Femur (tissue), 1 donor: Measurements from ENCODE around the gene NRG2.

Source experiments
- DNase-seq: peaks from one replicate; pipeline ENCODE4 v3.0.0-alpha.2; 2017

The NRG2 gene

GRCh38 chr5:140042643-140043507, at the start of gene NRG2:
Gene NRG2, minus strand, starts transcription at chr5:140043299.
- peak; percentile 75 for DNase-seq

DNA sequence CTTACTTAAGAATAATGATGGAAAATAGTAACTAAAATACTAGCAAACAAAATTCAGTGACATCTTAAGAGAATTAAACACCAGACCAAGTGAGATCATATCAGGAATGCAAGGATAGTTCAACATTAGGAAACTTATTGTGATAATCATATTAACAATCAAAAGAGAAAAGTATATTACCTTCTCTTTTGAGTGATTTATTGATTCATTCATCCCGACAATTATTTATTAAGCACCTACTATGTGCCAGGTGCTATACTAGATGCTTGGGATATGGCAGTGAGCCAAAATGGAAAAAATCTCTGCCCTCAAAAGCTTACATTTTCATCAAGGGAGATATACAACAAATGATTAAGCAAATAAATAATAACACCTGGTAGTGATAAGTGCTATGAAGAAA, 47.2 kb upstream of the NRG2 start:
- no peak for DNase-seq

- DNase-seq = peak; percentile 16
These were observed 41.4 kb upstream of the NRG2 start for GRCh38 chr5:140084541-140084940.

- no peak for DNase-seq
These were observed 40.6 kb upstream of the NRG2 start for GRCh38 chr5:140083650-140084049.

DNA sequence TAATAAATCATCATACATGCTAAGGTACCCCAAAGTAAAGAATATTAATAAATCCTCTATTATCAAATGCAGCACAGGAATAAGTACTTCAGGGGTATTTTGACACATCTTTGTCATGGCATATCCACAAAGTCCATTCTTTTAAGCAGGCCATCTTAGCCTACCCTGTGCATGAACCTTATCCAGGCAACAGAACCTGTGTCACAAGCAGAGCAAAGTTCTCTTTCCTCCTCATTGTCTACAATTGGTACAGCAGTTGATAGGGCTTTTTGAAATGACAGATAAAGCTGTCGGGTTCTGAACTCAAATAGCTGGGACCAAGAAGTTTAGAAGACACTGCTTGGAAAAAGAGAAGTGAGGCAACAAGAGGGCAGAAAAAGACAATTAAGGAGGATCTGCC, 40.0 kb upstream of the NRG2 start:
- no peak for DNase-seq

GRCh38 chr5:140076788-140077187, 33.7 kb upstream of the NRG2 start:
- DNase-seq = no peak

- DNase-seq = no peak
These were observed 33.0 kb upstream of the NRG2 start for GRCh38 chr5:140076142-140076541.

- no peak for DNase-seq
These were observed 32.3 kb upstream of the NRG2 start for GRCh38 chr5:140075371-140075770.

- DNase-seq = no peak
These were observed 30.2 kb upstream of the NRG2 start for GRCh38 chr5:140073296-140073695.

GRCh38 chr5:140072812-140073211, 29.7 kb upstream of the NRG2 start:
- DNase-seq = no peak

- no peak for DNase-seq
These were observed 17.7 kb upstream of the NRG2 start for GRCh38 chr5:140060816-140061215.

DNA sequence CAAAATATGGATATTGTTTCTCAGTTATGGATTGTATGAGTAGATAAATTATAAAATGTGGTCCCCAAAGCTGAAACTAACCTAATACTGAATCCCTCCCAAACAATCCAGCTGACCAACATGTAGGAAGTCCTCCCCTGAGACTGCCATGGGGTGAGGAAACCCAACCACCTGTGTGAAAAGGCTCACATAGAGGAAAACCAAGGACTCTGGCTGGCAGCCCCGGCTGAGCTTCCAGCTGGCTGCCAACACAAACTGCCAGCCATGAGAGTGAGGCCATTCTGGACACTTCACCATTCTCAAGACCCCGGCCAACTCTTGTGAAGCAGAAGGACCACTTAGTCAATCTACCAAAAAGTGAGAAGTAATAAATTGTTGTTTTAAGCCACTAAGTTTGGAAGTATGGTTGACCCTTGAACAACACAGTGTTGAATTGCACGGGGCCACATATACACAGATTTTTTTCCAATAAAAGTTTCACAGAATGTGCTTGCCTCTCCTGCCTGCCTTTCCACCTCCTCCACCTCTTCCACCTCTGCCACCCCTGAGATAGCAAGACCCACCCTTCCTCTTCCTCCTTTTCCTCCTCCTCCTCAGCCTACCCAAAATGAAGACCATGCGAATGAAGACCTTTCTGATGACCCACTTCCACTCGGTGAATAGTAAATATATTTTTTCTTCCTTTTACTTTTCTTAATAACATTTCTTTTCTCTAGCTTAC, 15.3 kb upstream of the NRG2 start:
- DNase-seq = no peak

DNA sequence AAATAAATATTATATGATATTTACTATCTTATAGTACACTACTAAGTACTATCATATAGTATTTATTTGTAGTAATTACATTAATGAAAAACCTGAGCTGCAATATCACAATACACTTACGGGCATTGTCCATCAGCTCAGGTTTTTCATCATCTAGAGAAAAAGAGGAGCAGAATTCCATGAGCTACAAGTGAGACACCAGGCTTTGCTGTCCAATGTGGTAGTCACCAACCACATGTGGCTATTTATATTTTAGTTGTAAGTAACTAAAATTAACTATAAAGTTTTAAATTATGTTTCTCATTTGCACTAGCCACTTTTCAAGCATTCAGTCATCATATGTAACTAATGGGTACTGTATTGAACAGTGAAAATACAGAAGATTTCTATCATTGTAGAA, 13.8 kb upstream of the NRG2 start:
- DNase-seq = no peak

GRCh38 chr5:140055152-140055551, 12.1 kb upstream of the NRG2 start:
- no peak for DNase-seq

GRCh38 chr5:140054086-140054689, 11.1 kb upstream of the NRG2 start:
- DNase-seq = no peak

DNA sequence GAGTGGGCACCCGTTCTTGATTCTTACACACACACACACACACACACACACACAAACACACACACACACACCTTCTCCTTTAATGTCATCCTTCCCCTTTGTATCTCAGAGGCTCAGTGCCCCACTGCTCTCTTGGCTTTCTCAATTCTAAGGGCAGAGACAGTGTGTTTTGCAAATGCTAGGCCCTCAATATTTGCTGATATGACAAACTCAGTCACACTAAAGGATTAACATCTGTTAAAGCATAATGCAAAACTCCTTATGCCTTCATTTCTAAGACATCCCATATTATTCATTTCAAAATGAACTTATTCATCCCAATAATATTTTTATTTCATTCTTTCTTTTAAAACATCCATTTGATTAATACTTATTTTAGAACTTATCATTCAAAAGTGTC, 8.9 kb upstream of the NRG2 start:
- DNase-seq = no peak

DNA sequence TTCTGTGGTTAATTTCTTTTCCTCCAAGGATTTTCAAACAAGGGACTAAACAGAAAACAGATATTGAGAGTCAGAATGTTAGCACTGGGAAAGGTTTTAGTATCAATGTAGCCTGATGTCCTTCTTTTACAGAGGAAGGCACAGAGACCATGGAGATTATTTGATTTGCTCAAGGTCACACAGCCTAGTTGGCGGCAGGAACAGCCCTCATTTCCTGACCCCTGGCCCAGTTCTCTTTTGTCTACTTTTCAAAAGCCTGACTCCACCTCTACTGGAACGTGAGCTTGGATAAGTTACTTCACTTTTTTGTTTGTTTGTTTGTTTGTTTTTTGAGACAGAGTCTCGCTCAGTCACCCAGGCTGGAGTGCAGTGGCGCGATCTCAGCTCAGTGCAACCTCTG, 6.6 kb upstream of the NRG2 start:
- DNase-seq = no peak

- DNase-seq = peak; percentile 18
These were observed 6.1 kb upstream of the NRG2 start for GRCh38 chr5:140049205-140049604.

- no peak for DNase-seq
These were observed 942 bp upstream of the NRG2 start for GRCh38 chr5:140044041-140044440.

DNA sequence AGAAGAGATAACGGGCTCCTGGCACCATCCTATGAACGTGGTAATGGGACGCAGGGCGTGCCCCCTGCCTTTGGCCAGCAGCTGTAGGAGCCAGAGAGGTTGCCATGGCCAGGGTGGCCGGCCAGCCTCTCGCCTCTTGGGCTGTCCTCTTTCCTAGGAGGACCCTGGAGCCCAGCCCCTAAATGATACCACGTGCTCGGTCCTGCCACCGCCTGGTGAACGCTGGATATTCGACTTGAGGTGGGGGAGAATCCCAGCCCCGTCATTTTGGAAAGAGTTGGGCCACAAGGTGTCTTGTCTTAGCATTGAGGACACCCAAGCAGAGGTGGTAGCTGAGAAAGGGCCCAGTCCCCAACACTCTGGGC, 391 bp upstream of the NRG2 start:
- no peak for DNase-seq

DNA sequence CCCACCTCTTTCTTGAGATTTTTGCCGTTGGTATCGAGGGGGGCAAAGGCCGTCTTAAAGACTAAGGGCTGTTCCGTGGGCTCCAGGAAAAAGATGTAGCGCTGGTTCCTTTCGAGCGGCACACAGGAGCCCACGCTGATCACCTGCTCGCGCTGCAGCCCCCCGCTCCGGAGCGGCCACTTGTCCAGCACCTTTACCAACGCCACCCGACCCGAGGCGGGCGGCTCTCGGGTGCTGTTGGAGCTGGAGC, 781 bp downstream of the NRG2 start:
- DNase-seq = peak; percentile 20

GRCh38 chr5:140041492-140042392, 1.4 kb downstream of the NRG2 start:
- DNase-seq = peak; percentile 59

DNA sequence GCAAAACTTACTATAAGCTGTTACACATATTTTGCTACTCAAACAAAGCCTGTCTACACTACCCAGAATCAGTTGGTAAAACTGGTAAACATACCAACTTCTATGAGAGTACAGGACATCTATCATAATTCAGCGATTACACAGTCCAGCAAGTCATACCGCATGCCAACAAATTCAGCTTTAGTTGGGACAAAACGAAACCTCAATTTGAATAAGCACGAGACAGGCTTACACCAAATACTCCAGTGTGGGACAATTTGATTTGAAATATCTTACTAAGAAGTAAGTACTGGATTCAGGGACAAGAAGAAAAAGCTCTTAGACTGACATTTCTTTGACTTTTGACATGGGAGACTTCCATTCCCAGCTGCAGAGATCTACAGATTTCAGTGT, 2.0 kb downstream of the NRG2 start:
- no peak for DNase-seq
